Endothelial cell of umbilical vein (primary cell): Measurements from ENCODE around the gene ADGRL3. TPM values are rescaled to one million over a fixed set of nuclear protein-coding genes. Genes with fewer than 3 reads are reported as not detected.

Source experiments
- BruUV-seq: library from RNA; stranded (reverse); fragments of 400-500 nt; replicated peaks from 2 replicates; lab custom pipeline; 2021; lab: Mats Ljungman, UMichigan
- CTCF ChIA-PET: fragments of 300-600, 350-600 bp; sonication (Branson Sonifier 250); formaldehyde crosslinking; loops from one replicate; lab custom pipeline; 2021; ENCODE audit warnings: antibody characterized with exemption, inconsistent platforms; lab: Charles Lee
- POLR2A ChIA-PET: fragments of 300-600, 350-600 bp; sonication (Branson Sonifier 250); formaldehyde crosslinking; loops from one replicate; lab custom pipeline; 2021; ENCODE audit warnings: antibody characterized with exemption, inconsistent platforms; lab: Charles Lee
- DNase-seq: peaks from one replicate; pipeline ENCODE4 v3.0.0-alpha.2; 2011; ENCODE audit warnings: low read depth, low spot score
- FAIRE-seq: peaks from 2 replicates; lab custom pipeline; 2011; peaks lifted over from hg19 to GRCh38; lab: Jason Lieb, UNC
- H2AFZ ChIP-seq: 2 replicates; pipeline ENCODE4 v1.6.0; 2012; ENCODE audit warnings: low read depth, low read length, control low read depth, inconsistent platforms
- H3K27ac ChIP-seq: 2 replicates; pipeline ENCODE4 v1.5.1; 2011; ENCODE audit warnings: low read depth, mild to moderate bottlenecking, control low read depth, low read length, moderate library complexity; ENCODE audit not compliant: insufficient read depth
- H3K27me3 ChIP-seq, 2 experiments: 2 replicates each; pipeline versions ENCODE4 v1.6.0 to v1.6.1; 2011; ENCODE audit warnings: low read length in 2 of 2, mixed read lengths in 1 of 2; ENCODE audit not compliant: control insufficient read depth in 2 of 2, insufficient read depth in 2 of 2
- H3K36me3 ChIP-seq, 2 experiments: 2 replicates in 1 of 2; 3 replicates in 1 of 2; pipeline ENCODE4 v1.5.1; 2011; ENCODE audit warnings: low read length in 2 of 2, mild to moderate bottlenecking in 1 of 2, moderate library complexity in 1 of 2; ENCODE audit not compliant: control insufficient read depth in 2 of 2, insufficient read depth in 2 of 2; ENCODE audit errors: extremely low read depth in 1 of 2
- H3K4me1 ChIP-seq: 3 replicates; pipeline ENCODE4 v1.5.1; 2011; ENCODE audit warnings: mild to moderate bottlenecking, low read length; ENCODE audit not compliant: control insufficient read depth, insufficient read depth; ENCODE audit errors: extremely low read depth
- H3K4me2 ChIP-seq: 2 replicates; pipeline ENCODE4 v1.6.1; 2011; ENCODE audit warnings: low read length, control low read depth, mixed read lengths; ENCODE audit not compliant: insufficient read depth
- H3K4me3 ChIP-seq, 3 experiments: fragments of 200-600 bp in 1 of 3; sonication (generic), shearing (Covaris generic) in 1 of 3; replicated peaks in 1 of 3; 2 replicates each; pipeline ENCODE4 v1.5.1; 2011 to 2016; ENCODE audit warnings: control low read depth in 3 of 3, low read length in 3 of 3, mild to moderate bottlenecking in 2 of 3, inconsistent platforms in 1 of 3, low read depth in 1 of 3, moderate library complexity in 1 of 3; ENCODE audit not compliant: insufficient read depth in 1 of 3
- H3K79me2 ChIP-seq: 2 replicates; pipeline ENCODE4 v1.6.0; 2012; ENCODE audit warnings: low read length, inconsistent platforms; ENCODE audit not compliant: control insufficient read depth, insufficient read depth
- H3K9ac ChIP-seq: replicated peaks from 2 replicates; pipeline ENCODE3; 2011; ENCODE audit warnings: low read length, control low read depth; ENCODE audit not compliant: insufficient read depth; ENCODE audit errors: extremely low read depth
- H3K9me1 ChIP-seq: replicated peaks from 3 replicates; pipeline ENCODE4 v1.6.0; 2011; ENCODE audit warnings: mild to moderate bottlenecking, low read length; ENCODE audit not compliant: control insufficient read depth, insufficient read depth; ENCODE audit errors: extremely low read depth
- H3K9me3 ChIP-seq: replicated peaks from 2 replicates; pipeline ENCODE4 v1.5.1; 2012; ENCODE audit warnings: low read length, inconsistent platforms; ENCODE audit not compliant: control insufficient read depth, insufficient read depth
- H4K20me1 ChIP-seq: replicated peaks from 2 replicates; pipeline ENCODE3; 2011; ENCODE audit warnings: mild to moderate bottlenecking, low read length; ENCODE audit not compliant: control insufficient read depth, insufficient read depth; ENCODE audit errors: extremely low read depth
- EZH2 ChIP-seq: IDR thresholded peaks from 2 replicates; pipeline ENCODE4 v1.6.1; 2012; ENCODE audit warnings: borderline replicate concordance, low read depth, mild to moderate bottlenecking, moderate library complexity, low read length, inconsistent platforms; ENCODE audit not compliant: severe bottlenecking
- FOS ChIP-seq: IDR thresholded peaks from 2 replicates; pipeline ENCODE4 v1.6.1; 2011; ENCODE audit warnings: mild to moderate bottlenecking, low read length, moderate library complexity, borderline replicate concordance; ENCODE audit not compliant: insufficient read depth
- GATA2 ChIP-seq: IDR thresholded peaks from 2 replicates; pipeline ENCODE4 v1.7.0; 2011; ENCODE audit warnings: low read depth, mild to moderate bottlenecking, moderate library complexity, mixed read lengths, low read length; ENCODE audit not compliant: insufficient read length, insufficient read depth
- JUN ChIP-seq: IDR thresholded peaks from 2 replicates; pipeline ENCODE4 v1.6.1; 2011; ENCODE audit warnings: borderline replicate concordance, low read depth; ENCODE audit not compliant: insufficient read length, insufficient read depth
- MAX ChIP-seq: IDR thresholded peaks from 2 replicates; pipeline ENCODE4 v1.6.1; 2011; ENCODE audit not compliant: insufficient read depth, insufficient read length
- MYC ChIP-seq: IDR thresholded peaks from one replicate; pipeline ENCODE4 v1.6.1; 2011; ENCODE audit warnings: mild to moderate bottlenecking, low read depth, low read length
- POLR2A ChIP-seq: IDR thresholded peaks from 2 replicates; pipeline ENCODE4 v1.6.1; 2012; ENCODE audit warnings: low read depth, mild to moderate bottlenecking, control low read depth, low read length
- POLR2AphosphoS5 ChIP-seq: IDR thresholded peaks from 2 replicates; pipeline ENCODE4 v1.6.1; 2012; ENCODE audit warnings: low read depth, mild to moderate bottlenecking, control low read depth, low read length, moderate library complexity; ENCODE audit not compliant: insufficient read depth
- dilution Hi-C: fragments of 300-500 bp; cut with MboI; formaldehyde crosslinking; loops from one replicate; pipeline ENCODE4 v1.15.0; 2019; ENCODE audit warnings: low sequenced_read_pairs; ENCODE audit not compliant: extremely low pct_ligation_motif_present
- intact Hi-C: fragments of 100-400 bp; cut with micrococcal nuclease; formaldehyde crosslinking; loops from one replicate; pipeline ENCODE4 v1.10.0; 2022
- polyA plus RNA-seq, 4 experiments: library from polyadenylated mRNA; depleted of rRNA in 3 of 4; stranded (reverse) in 3 of 4; unstranded in 1 of 4; fragments of >200 nt; gene quantifications; 2 replicates each; pipeline versions ENCODE4 v1.2.1 to v1.2.3, GENCODE V29; 2011 to 2012; ENCODE audit warnings: missing spikeins in 1 of 4
- total RNA-seq: library from RNA; stranded (reverse); gene quantifications from 2 replicates; pipeline ENCODE4 v1.2.3, GENCODE V29; 2021
- TF ChIP-seq, protein P1 (sequence below), 2 donors: IDR thresholded peaks; 1 replicate in 1 of 2; 2 replicates in 1 of 2; pipeline ENCODE4 v1.5.1; 2011; ENCODE audit warnings: low read length in 2 of 2, mild to moderate bottlenecking in 2 of 2, moderate library complexity in 2 of 2, control low read depth in 1 of 2, inconsistent platforms in 1 of 2, low read depth in 1 of 2; ENCODE audit not compliant: insufficient read depth in 1 of 2; ENCODE audit errors: extremely low read depth in 1 of 2

ADGRL3 gene
- total and polyA plus RNA-seq, 2 donors (not counting 3 experiments of a cell fraction or from before 2014, with no cell fraction given) = not detected

GRCh38 chr4:61921920-61922319 is 721.8 kb downstream of the ADGRL3 start:
- Histone ChIP-seq H3K9ac (no peak overlapping the region), H4K20me1 (no peaks in the 10 kb centered on the region), H3K4me2 (no peak overlapping the region), H3K4me1 (no peaks in the 10 kb centered on the region), H3K9me1 (no peaks in the 10 kb centered on the region), H3K27ac (no peak overlapping the region), H3K36me3 (no peaks in the 10 kb centered on the region), H3K79me2 (no peaks in the 10 kb centered on the region), H3K4me3 (no peak overlapping the region), H2AFZ (no peak overlapping the region), H3K27me3 (no peaks in the 10 kb centered on the region), H3K9me3 (no peaks in the 10 kb centered on the region)
- DNase-seq (no peak), FAIRE-seq (no peak)
- no peak for TF ChIP-seq POLR2A
- TF ChIP-seq MAX = no peak
- no peak for TF ChIP-seq GATA2
- no peak for TF ChIP-seq MYC
- TF ChIP-seq, protein P1, sequence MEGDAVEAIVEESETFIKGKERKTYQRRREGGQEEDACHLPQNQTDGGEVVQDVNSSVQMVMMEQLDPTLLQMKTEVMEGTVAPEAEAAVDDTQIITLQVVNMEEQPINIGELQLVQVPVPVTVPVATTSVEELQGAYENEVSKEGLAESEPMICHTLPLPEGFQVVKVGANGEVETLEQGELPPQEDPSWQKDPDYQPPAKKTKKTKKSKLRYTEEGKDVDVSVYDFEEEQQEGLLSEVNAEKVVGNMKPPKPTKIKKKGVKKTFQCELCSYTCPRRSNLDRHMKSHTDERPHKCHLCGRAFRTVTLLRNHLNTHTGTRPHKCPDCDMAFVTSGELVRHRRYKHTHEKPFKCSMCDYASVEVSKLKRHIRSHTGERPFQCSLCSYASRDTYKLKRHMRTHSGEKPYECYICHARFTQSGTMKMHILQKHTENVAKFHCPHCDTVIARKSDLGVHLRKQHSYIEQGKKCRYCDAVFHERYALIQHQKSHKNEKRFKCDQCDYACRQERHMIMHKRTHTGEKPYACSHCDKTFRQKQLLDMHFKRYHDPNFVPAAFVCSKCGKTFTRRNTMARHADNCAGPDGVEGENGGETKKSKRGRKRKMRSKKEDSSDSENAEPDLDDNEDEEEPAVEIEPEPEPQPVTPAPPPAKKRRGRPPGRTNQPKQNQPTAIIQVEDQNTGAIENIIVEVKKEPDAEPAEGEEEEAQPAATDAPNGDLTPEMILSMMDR (IDR thresholded peaks at IDR 0.05; ENCODE audit: extremely low read depth in 1 of 2, insufficient read depth in 1 of 2, low read depth in 1 of 2, low read length in 2 of 2) = no peak
- no peak for TF ChIP-seq POLR2AphosphoS5
- TF ChIP-seq JUN = no peak
- no peak for TF ChIP-seq FOS
- no peak for TF ChIP-seq EZH2
- CTCF ChIA-PET = no interaction called here
- POLR2A ChIA-PET = no interaction called here
- intact Hi-C loops (no loop called here), dilution Hi-C loops (no loop called here)
- no TSS peak for BruUV-seq
